WTC11 (cell line): Measurements from ENCODE around the gene CTSE. TPM values are rescaled to one million over a fixed set of nuclear protein-coding genes. Genes with fewer than 3 reads are reported as not detected.

Experiments used
- ATAC-seq: fragments of 200-7000 bp; cut with Tn5 transposase; 2 replicates; pipeline ENCODE4 v1.10.0; 2021; ENCODE audit warnings: mild to moderate bottlenecking, moderate library complexity
- Bru-seq: library from RNA; stranded (reverse); fragments of 400-500 nt; gene quantifications from one replicate; lab custom pipeline; 2021; lab: Mats Ljungman, UMichigan
- CTCF ChIA-PET: fragments of 300-600 bp; sonication (Branson Sonifier 250); formaldehyde crosslinking; loops from one replicate; lab custom pipeline; 2021; ENCODE audit warnings: antibody characterized with exemption; lab: Charles Lee
- POLR2A ChIA-PET: fragments of 350-600 bp; sonication (Branson Sonifier 250); formaldehyde crosslinking; loops from one replicate; lab custom pipeline; 2021; ENCODE audit warnings: antibody characterized with exemption; lab: Charles Lee
- DNase-seq: peaks from one replicate; pipeline ENCODE4 v3.0.0; 2021; ENCODE audit warnings: low spot score
- H3K27ac Mint-ChIP-seq: 2 replicates; pipeline ENCODE4 v1.8.0; 2021; ENCODE audit warnings: mixed read lengths
- H3K27me3 Mint-ChIP-seq: 2 replicates; pipeline ENCODE4 v1.8.0; 2021; ENCODE audit warnings: low read depth, mild to moderate bottlenecking, moderate library complexity, mixed read lengths
- H3K36me3 Mint-ChIP-seq: 2 replicates; pipeline ENCODE4 v1.8.0; 2021; ENCODE audit warnings: mixed read lengths
- H3K4me1 Mint-ChIP-seq: 2 replicates; pipeline ENCODE4 v1.8.0; 2022; ENCODE audit warnings: mixed read lengths
- H3K4me3 Mint-ChIP-seq: 2 replicates; pipeline ENCODE4 v1.8.0; 2021; ENCODE audit warnings: mild to moderate bottlenecking, moderate library complexity, mixed read lengths
- H3K9me3 Mint-ChIP-seq: 2 replicates; pipeline ENCODE4 v1.8.0; 2021; ENCODE audit warnings: mixed read lengths
- AFF4 ChIP-seq: sonication (generic); formaldehyde crosslinking; IDR thresholded peaks from 2 replicates; pipeline ENCODE4 v1.8.1; 2023; ENCODE audit warnings: mild to moderate bottlenecking, missing genetic modification reagents, borderline replicate concordance
- ATF2 ChIP-seq: sonication (generic); formaldehyde crosslinking; IDR thresholded peaks from 2 replicates; pipeline ENCODE4 v1.8.1; 2022; ENCODE audit warnings: low read depth, missing genetic modification reagents, borderline replicate concordance
- ATF3 ChIP-seq: sonication (generic); formaldehyde crosslinking; conservative IDR thresholded peaks from 2 replicates; pipeline ENCODE4 v1.8.1; 2022; ENCODE audit warnings: mild to moderate bottlenecking, missing genetic modification reagents
- CDX4 ChIP-seq: fragments of 250-450 bp; sonication (Bioruptor Pico); IDR thresholded peaks from 2 replicates; pipeline ENCODE4 v1.9.0; 2021; ENCODE audit warnings: moderate library complexity, mild to moderate bottlenecking, inconsistent platforms, borderline replicate concordance
- GRHL2 ChIP-seq: fragments of 250-450 bp; sonication (Bioruptor Pico); IDR thresholded peaks from 2 replicates; pipeline ENCODE4 v1.8.0; 2022; ENCODE audit warnings: mild to moderate bottlenecking, moderate library complexity; ENCODE audit not compliant: insufficient replicate concordance, severe bottlenecking
- KAT7 ChIP-seq: sonication (generic); formaldehyde crosslinking; IDR thresholded peaks from 2 replicates; pipeline ENCODE4 v1.8.1; 2023; ENCODE audit warnings: missing genetic modification reagents, mild to moderate bottlenecking, borderline replicate concordance
- MAX ChIP-seq: sonication (generic); formaldehyde crosslinking; IDR thresholded peaks from 2 replicates; pipeline ENCODE4 v1.8.0; 2022; ENCODE audit warnings: mild to moderate bottlenecking, missing genetic modification reagents
- MXD4 ChIP-seq: fragments of 250-450 bp; sonication (Bioruptor Pico); IDR thresholded peaks from 2 replicates; pipeline ENCODE4 v1.8.0; 2021; ENCODE audit warnings: mild to moderate bottlenecking, moderate library complexity, borderline replicate concordance
- NR1H2 ChIP-seq: sonication (generic); formaldehyde crosslinking; IDR thresholded peaks from 2 replicates; pipeline ENCODE4 v1.9.0; 2021; ENCODE audit warnings: mild to moderate bottlenecking, moderate library complexity, missing genetic modification reagents
- NR2C2 ChIP-seq: sonication (generic); formaldehyde crosslinking; IDR thresholded peaks from 2 replicates; pipeline ENCODE4 v1.8.0; 2022; ENCODE audit warnings: mild to moderate bottlenecking, missing genetic modification reagents
- NR3C1 ChIP-seq: sonication (generic); formaldehyde crosslinking; conservative IDR thresholded peaks from 2 replicates; pipeline ENCODE4 v1.8.1; 2023; ENCODE audit warnings: low read depth, mild to moderate bottlenecking, missing genetic modification reagents
- PREB ChIP-seq: sonication (generic); formaldehyde crosslinking; IDR thresholded peaks from 2 replicates; pipeline ENCODE4 v1.8.1; 2022; ENCODE audit warnings: mild to moderate bottlenecking, missing genetic modification reagents, moderate library complexity, borderline replicate concordance
- SOX15 ChIP-seq: fragments of 250-450 bp; sonication (Bioruptor Pico); IDR thresholded peaks from 2 replicates; pipeline ENCODE4 v1.9.0; 2021; ENCODE audit warnings: mild to moderate bottlenecking
- TCF7 ChIP-seq: sonication (generic); formaldehyde crosslinking; IDR thresholded peaks from 2 replicates; pipeline ENCODE4 v1.8.0; 2022; ENCODE audit warnings: mild to moderate bottlenecking, low read depth, missing genetic modification reagents, moderate library complexity
- USF2 ChIP-seq: sonication (generic); formaldehyde crosslinking; IDR thresholded peaks from 2 replicates; pipeline ENCODE4 v1.8.1; 2023; ENCODE audit warnings: mild to moderate bottlenecking, missing genetic modification reagents, moderate library complexity
- ZNF138 ChIP-seq: sonication (generic); formaldehyde crosslinking; conservative IDR thresholded peaks from 2 replicates; pipeline ENCODE4 v1.8.1; 2022; ENCODE audit warnings: mild to moderate bottlenecking, moderate library complexity, missing genetic modification reagents
- ZNF232 ChIP-seq: sonication (generic); formaldehyde crosslinking; IDR thresholded peaks from 2 replicates; pipeline ENCODE4 v1.8.0; 2022; ENCODE audit warnings: mild to moderate bottlenecking, missing genetic modification reagents
- ZNF263 ChIP-seq: sonication (generic); formaldehyde crosslinking; IDR thresholded peaks from 2 replicates; pipeline ENCODE4 v1.8.1; 2022; ENCODE audit warnings: low read depth, mild to moderate bottlenecking, moderate library complexity, missing genetic modification reagents
- ZNF317 ChIP-seq: sonication (generic); formaldehyde crosslinking; IDR thresholded peaks from 2 replicates; pipeline ENCODE4 v1.8.1; 2023; ENCODE audit warnings: low read depth, mild to moderate bottlenecking, moderate library complexity, missing genetic modification reagents, borderline replicate concordance
- ZNF423 ChIP-seq: fragments of 250-450 bp; sonication (Bioruptor Pico); IDR thresholded peaks from 2 replicates; pipeline ENCODE4 v2.1.2; 2022; ENCODE audit warnings: mild to moderate bottlenecking, moderate library complexity
- ZNF425 ChIP-seq: fragments of 250-450 bp; sonication (Bioruptor Pico); conservative IDR thresholded peaks from 2 replicates; pipeline ENCODE4 v1.9.0; 2021; ENCODE audit warnings: mild to moderate bottlenecking
- long read RNA-seq, 3 experiments: library from RNA in 1 of 3; library from capped mRNA in 1 of 3; library from polyadenylated mRNA in 1 of 3; unstranded in 2 of 3; stranded (forward) in 1 of 3; transcript quantifications; one replicate each; pipeline ENCODE4 v2.0.0, GENCODE V29; 2021
- total RNA-seq: library from RNA; stranded (reverse); gene quantifications from 3 replicates; pipeline ENCODE4 v1.2.3, GENCODE V29; 2021

Gene CTSE
- total RNA-seq (0.09 to 0.17 TPM in 2 of 3 replicates, not detected in the other), Bru-seq, nascent RNA (not detected)
- long read RNA-seq, experiment 1: 0 reads
- long read RNA-seq, experiment 2: 0 reads
- long read RNA-seq, experiment 3: 0 reads

- Mint-ChIP-seq H3K27ac (no peak within 1 kb of the TSS), H3K9me3 (no peaks in the 10 kb centered on the region)
- TF ChIP-seq MAX (CRISPR knock-in tag) (no peak), NR3C1 (no peak), NR2C2 (CRISPR knock-in tag) (no peak), ZNF425 (CRISPR knock-in tag) (no peak), ATF2 (CRISPR knock-in tag) (no peak), KAT7 (no peak), ATF3 (CRISPR knock-in tag) (no peak), ZNF263 (no peak), CDX4 (CRISPR knock-in tag) (no peak), ZNF232 (no peak), USF2 (CRISPR knock-in tag) (no peak), SOX15 (CRISPR knock-in tag) (no peak), TCF7 (CRISPR knock-in tag) (no peak), MXD4 (CRISPR knock-in tag) (no peak), ZNF423 (CRISPR knock-in tag) (no peak)
- TF ChIP-seq, all 79 proteins: peak for 0
- ChIA-PET POLR2A (no interaction called here), CTCF (interaction anchor here (1.2 kb wide), 1 partner anchor 46 kb away, joined by 5 read pairs; no protein-coding TSS in a partner anchor)
- H3K4me1 Mint-ChIP-seq: peaks cover 4% of the 10 kb centered on the region
- ATAC-seq: no peak
- H3K4me3 Mint-ChIP-seq: no peak within 1 kb of the TSS
- H3K27me3 Mint-ChIP-seq: no peaks in the 10 kb centered on the region
- no peak for DNase-seq
- no peaks in the 10 kb centered on the region for H3K36me3 Mint-ChIP-seq
These were observed at the start of gene CTSE for GRCh38 chr1:206023695-206024094. Gene CTSE (minus strand): TSS chr1:206023895. CDS start chr1:206023791, 104 bp downstream.

GRCh38 chr1:206070627-206071304 is 47.1 kb upstream of the CTSE start:
- H3K36me3 Mint-ChIP-seq: no peaks in the 10 kb centered on the region
- POLR2A ChIA-PET: no interaction called here
- H3K27ac Mint-ChIP-seq: no peak overlapping the region
- H3K4me1 Mint-ChIP-seq: peaks cover 14% of the 10 kb centered on the region
- no peaks in the 10 kb centered on the region for H3K9me3 Mint-ChIP-seq
- no peak overlapping the region for H3K4me3 Mint-ChIP-seq
- DNase-seq: no peak
- no peak for ATAC-seq
- no peaks in the 10 kb centered on the region for H3K27me3 Mint-ChIP-seq
- TF ChIP-seq GRHL2 (CRISPR knock-in tag) (no peak), NR1H2 (CRISPR knock-in tag) (no peak), ZNF138 (no peak), PREB (CRISPR knock-in tag) (no peak), AFF4 (CRISPR knock-in tag) (no peak), ZNF317 (CRISPR knock-in tag) (peak; percentile 80; the same call in 1 of the 2 replicates)
- CTCF ChIA-PET: interaction anchor here (1.4 kb wide), 1 partner anchor 40 kb away, joined by 3 read pairs; no protein-coding TSS in a partner anchor
